Measurements from ENCODE around the gene AADAC.
"Not testable (repeated sequence)": the region's sequence is repeated elsewhere in the genome, so short reads cannot be mapped to it uniquely, and the experiment has no call there.

The AADAC gene

GRCh38 chr3:151776259-151776740, 37.6 kb upstream of the AADAC start:
- Histone ChIP-seq H3K9me3 (ENCODE audit: control insufficient read depth, insufficient read depth, low read length) (no peaks in the 10 kb centered on the region), H3K27me3 (ENCODE audit: control insufficient read depth, insufficient read depth, low read length) (no peaks in the 10 kb centered on the region), H3K4me3 (ENCODE audit: low read depth, low read length) (no peak overlapping the region), H3K36me3 (ENCODE audit: control insufficient read depth, insufficient read depth, low read length) (no peaks in the 10 kb centered on the region), H3K9ac (ENCODE audit: low read depth, low read length) (no peak overlapping the region), H3K4me1 (ENCODE audit: control insufficient read depth, insufficient read depth, low read length) (no peaks in the 10 kb centered on the region)

- no peaks in the 10 kb centered on the region for H3K4me1 ChIP-seq (ENCODE audit: control insufficient read depth, insufficient read depth, low read length)
- no peaks in the 10 kb centered on the region for H3K9me3 ChIP-seq (ENCODE audit: control insufficient read depth, insufficient read depth, low read length)
- H3K27me3 ChIP-seq (ENCODE audit: control insufficient read depth, insufficient read depth, low read length): no peaks in the 10 kb centered on the region
- no peak overlapping the region for H3K4me3 ChIP-seq (ENCODE audit: low read depth, low read length)
- H3K9ac ChIP-seq (ENCODE audit: low read depth, low read length): no peak overlapping the region
- no peaks in the 10 kb centered on the region for H3K36me3 ChIP-seq (ENCODE audit: control insufficient read depth, insufficient read depth, low read length)
Observed at GRCh38 chr3:151777880-151778279, 36.0 kb upstream of the AADAC start.

- Histone ChIP-seq H3K9ac (ENCODE audit: low read depth, low read length) (no peak overlapping the region), H3K4me3 (ENCODE audit: low read depth, low read length) (no peak overlapping the region), H3K9me3 (ENCODE audit: control insufficient read depth, insufficient read depth, low read length) (no peaks in the 10 kb centered on the region), H3K4me1 (ENCODE audit: control insufficient read depth, insufficient read depth, low read length) (no peaks in the 10 kb centered on the region), H3K27me3 (ENCODE audit: control insufficient read depth, insufficient read depth, low read length) (no peaks in the 10 kb centered on the region), H3K36me3 (ENCODE audit: control insufficient read depth, insufficient read depth, low read length) (no peaks in the 10 kb centered on the region)
Observed at GRCh38 chr3:151787626-151788025, 26.3 kb upstream of the AADAC start.

- no peaks in the 10 kb centered on the region for H3K4me1 ChIP-seq (ENCODE audit: control insufficient read depth, insufficient read depth, low read length)
- H3K4me3 ChIP-seq (ENCODE audit: low read depth, low read length): no peak overlapping the region
- H3K27me3 ChIP-seq (ENCODE audit: control insufficient read depth, insufficient read depth, low read length): no peaks in the 10 kb centered on the region
- H3K36me3 ChIP-seq (ENCODE audit: control insufficient read depth, insufficient read depth, low read length): no peaks in the 10 kb centered on the region
- no peaks in the 10 kb centered on the region for H3K9me3 ChIP-seq (ENCODE audit: control insufficient read depth, insufficient read depth, low read length)
- H3K9ac ChIP-seq (ENCODE audit: low read depth, low read length): no peak overlapping the region
Observed at GRCh38 chr3:151788401-151788800, 25.5 kb upstream of the AADAC start.

GRCh38 chr3:151789853-151790463, 24.0 kb upstream of the AADAC start:
- Histone ChIP-seq H3K9ac (ENCODE audit: low read depth, low read length) (no peak overlapping the region), H3K9me3 (ENCODE audit: control insufficient read depth, insufficient read depth, low read length) (no peaks in the 10 kb centered on the region), H3K4me1 (ENCODE audit: control insufficient read depth, insufficient read depth, low read length) (no peaks in the 10 kb centered on the region), H3K27me3 (ENCODE audit: control insufficient read depth, insufficient read depth, low read length) (no peaks in the 10 kb centered on the region), H3K36me3 (ENCODE audit: control insufficient read depth, insufficient read depth, low read length) (no peaks in the 10 kb centered on the region), H3K4me3 (ENCODE audit: low read depth, low read length) (no peak overlapping the region)

- H3K9me3 ChIP-seq (ENCODE audit: control insufficient read depth, insufficient read depth, low read length); H3K4me1 ChIP-seq (ENCODE audit: control insufficient read depth, insufficient read depth, low read length); H3K36me3 ChIP-seq (ENCODE audit: control insufficient read depth, insufficient read depth, low read length); H3K9ac ChIP-seq (ENCODE audit: low read depth, low read length); H3K27me3 ChIP-seq (ENCODE audit: control insufficient read depth, insufficient read depth, low read length); H3K4me3 ChIP-seq (ENCODE audit: low read depth, low read length): not testable (repeated sequence)
Observed at GRCh38 chr3:151790763-151791162, 23.2 kb upstream of the AADAC start.

GRCh38 chr3:151792411-151792810, 21.5 kb upstream of the AADAC start:
- no peaks in the 10 kb centered on the region for H3K27me3 ChIP-seq (ENCODE audit: control insufficient read depth, insufficient read depth, low read length)
- H3K36me3 ChIP-seq (ENCODE audit: control insufficient read depth, insufficient read depth, low read length): no peaks in the 10 kb centered on the region
- no peak overlapping the region for H3K9ac ChIP-seq (ENCODE audit: low read depth, low read length)
- H3K9me3 ChIP-seq (ENCODE audit: control insufficient read depth, insufficient read depth, low read length): no peaks in the 10 kb centered on the region
- H3K4me1 ChIP-seq (ENCODE audit: control insufficient read depth, insufficient read depth, low read length): no peaks in the 10 kb centered on the region
- H3K4me3 ChIP-seq (ENCODE audit: low read depth, low read length): no peak overlapping the region

- H3K4me1 ChIP-seq (ENCODE audit: control insufficient read depth, insufficient read depth, low read length): no peaks in the 10 kb centered on the region
- H3K9ac ChIP-seq (ENCODE audit: low read depth, low read length): no peak overlapping the region
- H3K36me3 ChIP-seq (ENCODE audit: control insufficient read depth, insufficient read depth, low read length): no peaks in the 10 kb centered on the region
- H3K9me3 ChIP-seq (ENCODE audit: control insufficient read depth, insufficient read depth, low read length): no peaks in the 10 kb centered on the region
- H3K4me3 ChIP-seq (ENCODE audit: low read depth, low read length): no peak overlapping the region
- no peaks in the 10 kb centered on the region for H3K27me3 ChIP-seq (ENCODE audit: control insufficient read depth, insufficient read depth, low read length)
Observed at GRCh38 chr3:151793636-151794035, 20.3 kb upstream of the AADAC start.

GRCh38 chr3:151794080-151794479, 19.8 kb upstream of the AADAC start:
- Histone ChIP-seq H3K4me3 (ENCODE audit: low read depth, low read length) (no peak overlapping the region), H3K9ac (ENCODE audit: low read depth, low read length) (no peak overlapping the region), H3K27me3 (ENCODE audit: control insufficient read depth, insufficient read depth, low read length) (no peaks in the 10 kb centered on the region), H3K9me3 (ENCODE audit: control insufficient read depth, insufficient read depth, low read length) (no peaks in the 10 kb centered on the region), H3K4me1 (ENCODE audit: control insufficient read depth, insufficient read depth, low read length) (no peaks in the 10 kb centered on the region), H3K36me3 (ENCODE audit: control insufficient read depth, insufficient read depth, low read length) (no peaks in the 10 kb centered on the region)

- Histone ChIP-seq H3K9ac (ENCODE audit: low read depth, low read length) (no peak overlapping the region), H3K4me1 (ENCODE audit: control insufficient read depth, insufficient read depth, low read length) (no peaks in the 10 kb centered on the region), H3K27me3 (ENCODE audit: control insufficient read depth, insufficient read depth, low read length) (no peaks in the 10 kb centered on the region), H3K4me3 (ENCODE audit: low read depth, low read length) (no peak overlapping the region), H3K9me3 (ENCODE audit: control insufficient read depth, insufficient read depth, low read length) (no peaks in the 10 kb centered on the region), H3K36me3 (ENCODE audit: control insufficient read depth, insufficient read depth, low read length) (no peaks in the 10 kb centered on the region)
Observed at GRCh38 chr3:151795276-151795675, 18.6 kb upstream of the AADAC start.

GRCh38 chr3:151796105-151796680, 17.7 kb upstream of the AADAC start:
- H3K9me3 ChIP-seq (ENCODE audit: control insufficient read depth, insufficient read depth, low read length): no peaks in the 10 kb centered on the region
- no peaks in the 10 kb centered on the region for H3K4me1 ChIP-seq (ENCODE audit: control insufficient read depth, insufficient read depth, low read length)
- H3K4me3 ChIP-seq (ENCODE audit: low read depth, low read length): no peak overlapping the region
- H3K27me3 ChIP-seq (ENCODE audit: control insufficient read depth, insufficient read depth, low read length): no peaks in the 10 kb centered on the region
- no peaks in the 10 kb centered on the region for H3K36me3 ChIP-seq (ENCODE audit: control insufficient read depth, insufficient read depth, low read length)
- H3K9ac ChIP-seq (ENCODE audit: low read depth, low read length): no peak overlapping the region

GRCh38 chr3:151798466-151798865, 15.4 kb upstream of the AADAC start:
- Histone ChIP-seq H3K9me3 (ENCODE audit: control insufficient read depth, insufficient read depth, low read length) (no peaks in the 10 kb centered on the region), H3K9ac (ENCODE audit: low read depth, low read length) (no peak overlapping the region), H3K4me1 (ENCODE audit: control insufficient read depth, insufficient read depth, low read length) (no peaks in the 10 kb centered on the region), H3K27me3 (ENCODE audit: control insufficient read depth, insufficient read depth, low read length) (no peaks in the 10 kb centered on the region), H3K36me3 (ENCODE audit: control insufficient read depth, insufficient read depth, low read length) (no peaks in the 10 kb centered on the region), H3K4me3 (ENCODE audit: low read depth, low read length) (no peak overlapping the region)
